GM23338 (cell line): Measurements from ENCODE around the gene PKD2L1. TPM values are rescaled to one million over a fixed set of nuclear protein-coding genes. Genes with fewer than 3 reads are reported as not detected.

ENCODE experiments used
- ATAC-seq: fragments of 200-7000 bp; cut with Tn5 transposase; 3 replicates; pipeline ENCODE4 v1.9.1; 2020
- DNase-seq: peaks from one replicate; pipeline ENCODE4 v3.0.0-alpha.2; 2015; ENCODE audit warnings: low spot score
- H2AFZ ChIP-seq: fragments of 200-600 bp; sonication (generic); 2 replicates; pipeline ENCODE4 v1.8.0; 2016; ENCODE audit warnings: antibody characterized with exemption, mild to moderate bottlenecking, moderate library complexity
- H3F3A ChIP-seq: fragments of 200-600 bp; sonication (generic); replicated peaks from 2 replicates; pipeline ENCODE4 v1.8.0; 2017; ENCODE audit warnings: antibody characterized with exemption, mixed run types, low read depth
- H3K27ac ChIP-seq: fragments of 200-600 bp; sonication (generic); 2 replicates; pipeline ENCODE4 v1.6.1; 2016; ENCODE audit warnings: low read depth
- H3K27me3 ChIP-seq: fragments of 200-600 bp; sonication (generic); 2 replicates; pipeline ENCODE4 v1.8.0; 2016; ENCODE audit warnings: mild to moderate bottlenecking, mixed run types, moderate library complexity; ENCODE audit not compliant: insufficient read depth
- H3K36me3 ChIP-seq: fragments of 200-600 bp; sonication (generic); 2 replicates; pipeline ENCODE4 v1.8.0; 2016; ENCODE audit warnings: mild to moderate bottlenecking; ENCODE audit not compliant: insufficient read depth
- H3K4me1 ChIP-seq: fragments of 200-600 bp; sonication (generic); 2 replicates; pipeline ENCODE4 v1.8.0; 2016; ENCODE audit warnings: mild to moderate bottlenecking, moderate library complexity; ENCODE audit not compliant: insufficient read depth
- H3K4me2 ChIP-seq: fragments of 200-600 bp; sonication (generic); 2 replicates; pipeline ENCODE4 v1.7.1; 2017; ENCODE audit warnings: mixed run types
- H3K4me3 ChIP-seq: fragments of 200-600 bp; sonication (generic); 2 replicates; pipeline ENCODE4 v1.6.1; 2016; ENCODE audit warnings: mixed run types
- H3K79me2 ChIP-seq: fragments of 200-600 bp; sonication (generic); replicated peaks from 2 replicates; pipeline ENCODE4 v1.8.0; 2017; ENCODE audit warnings: mild to moderate bottlenecking; ENCODE audit not compliant: insufficient read depth
- H3K9me2 ChIP-seq: fragments of 200-600 bp; sonication (generic); 2 replicates; pipeline ENCODE4 v1.8.0; 2017; ENCODE audit not compliant: insufficient read depth
- H4K20me1 ChIP-seq: fragments of 200-600 bp; sonication (generic); replicated peaks from 2 replicates; pipeline ENCODE4 v1.8.0; 2017; ENCODE audit warnings: mild to moderate bottlenecking; ENCODE audit not compliant: insufficient read depth
- H3K27ac Mint-ChIP-seq: 2 replicates; pipeline ENCODE4 v1.8.0; 2020; ENCODE audit warnings: inconsistent platforms, mild to moderate bottlenecking, moderate library complexity, mixed read lengths
- H3K27me3 Mint-ChIP-seq: 3 replicates; pipeline ENCODE4 v1.8.0; 2022; ENCODE audit warnings: low read depth, mild to moderate bottlenecking, moderate library complexity, mixed read lengths, inconsistent platforms; ENCODE audit not compliant: insufficient read depth, poor library complexity
- H3K36me3 Mint-ChIP-seq: 3 replicates; pipeline ENCODE4 v1.8.0; 2021; ENCODE audit warnings: low read depth, mild to moderate bottlenecking, inconsistent platforms, moderate library complexity, mixed read lengths
- H3K4me1 Mint-ChIP-seq: 3 replicates; pipeline ENCODE4 v1.8.0; 2020; ENCODE audit warnings: mild to moderate bottlenecking, inconsistent platforms, mixed read lengths
- H3K4me3 Mint-ChIP-seq: 3 replicates; pipeline ENCODE4 v1.8.0; 2021; ENCODE audit warnings: moderate library complexity, mild to moderate bottlenecking, inconsistent platforms, mixed read lengths
- H3K9me3 Mint-ChIP-seq: 3 replicates; pipeline ENCODE4 v1.8.0; 2020; ENCODE audit warnings: moderate library complexity, mild to moderate bottlenecking, inconsistent platforms, mixed read lengths
- EZH2 ChIP-seq: fragments of 200-600 bp; sonication (generic); IDR thresholded peaks from one replicate; pipeline ENCODE4 v1.8.0; 2017; ENCODE audit warnings: antibody characterized with exemption, mild to moderate bottlenecking, low read depth; ENCODE audit not compliant: unreplicated experiment
- JUNB ChIP-seq: IDR thresholded peaks from one replicate; pipeline ENCODE4 v1.6.1; 2016; ENCODE audit warnings: antibody characterized with exemption; ENCODE audit not compliant: unreplicated experiment
- POLR2AphosphoS5 ChIP-seq: IDR thresholded peaks from 2 replicates; pipeline ENCODE4 v1.6.1; 2016; ENCODE audit warnings: antibody characterized with exemption, low read depth
- STAT1 ChIP-seq: IDR thresholded peaks from one replicate; pipeline ENCODE4 v1.6.1; 2016; ENCODE audit warnings: antibody characterized with exemption; ENCODE audit not compliant: unreplicated experiment
- ZNF114 ChIP-seq: fragments of 250-450 bp; sonication (Bioruptor Pico); IDR thresholded peaks from 2 replicates; pipeline ENCODE4 v1.5.0; 2020; ENCODE audit warnings: mild to moderate bottlenecking, moderate library complexity
- polyA plus RNA-seq: library from polyadenylated mRNA; unstranded; fragments of >200 nt; fragmentation: Nextera tagmentation; extraction: Ambion mirVana; gene quantifications from 2 replicates; pipeline ENCODE4 v1.2.1, GENCODE V29; 2016
- total RNA-seq: library from RNA; depleted of rRNA; stranded (reverse); fragments of >200 nt; shearing (Covaris generic); gene quantifications from 2 replicates; pipeline ENCODE4 v1.2.3, GENCODE V29; 2014
- TF ChIP-seq, protein P1 (sequence below), 2 experiments: fragments of 200-600 bp in 1 of 2; sonication (generic) in 1 of 2; conservative IDR thresholded peaks; 2 replicates each; pipeline versions ENCODE4 v1.5.1 to v1.6.1; 2016 to 2017; ENCODE audit warnings: antibody characterized with exemption in 2 of 2, low read depth in 2 of 2, mild to moderate bottlenecking in 2 of 2, moderate library complexity in 1 of 2
- TF ChIP-seq, protein P2 (sequence below): IDR thresholded peaks from one replicate; pipeline ENCODE4 v1.6.1; 2018; ENCODE audit warnings: antibody characterized with exemption; ENCODE audit not compliant: unreplicated experiment
- TF ChIP-seq, protein P3 (sequence below): IDR thresholded peaks from 2 replicates; pipeline ENCODE4 v1.6.1; 2016; ENCODE audit warnings: antibody characterized with exemption

The PKD2L1 gene
- total and polyA plus RNA-seq, 2 experiments from 2014 or later, result not detected

DNA sequence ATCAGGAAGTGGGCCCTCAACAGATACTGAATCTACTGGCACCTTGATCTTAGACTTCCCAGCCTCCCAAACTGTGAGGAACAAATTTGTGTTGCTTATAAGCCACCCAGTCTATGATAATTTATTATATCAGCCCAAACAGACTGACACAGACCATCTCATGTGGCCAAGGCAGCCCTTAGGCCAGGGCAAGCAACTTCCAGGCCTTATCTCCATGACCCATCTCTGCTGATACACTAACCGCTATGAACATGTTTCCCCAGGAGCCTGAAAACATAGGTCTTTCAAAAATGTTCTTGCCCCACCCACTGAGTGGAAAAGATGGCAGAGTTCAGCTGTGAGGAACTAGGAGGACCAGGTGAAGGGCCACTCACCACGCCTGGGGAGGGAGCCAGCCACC lies 40.4 kb downstream of the PKD2L1 start (continued):
- TF ChIP-seq, protein P1, sequence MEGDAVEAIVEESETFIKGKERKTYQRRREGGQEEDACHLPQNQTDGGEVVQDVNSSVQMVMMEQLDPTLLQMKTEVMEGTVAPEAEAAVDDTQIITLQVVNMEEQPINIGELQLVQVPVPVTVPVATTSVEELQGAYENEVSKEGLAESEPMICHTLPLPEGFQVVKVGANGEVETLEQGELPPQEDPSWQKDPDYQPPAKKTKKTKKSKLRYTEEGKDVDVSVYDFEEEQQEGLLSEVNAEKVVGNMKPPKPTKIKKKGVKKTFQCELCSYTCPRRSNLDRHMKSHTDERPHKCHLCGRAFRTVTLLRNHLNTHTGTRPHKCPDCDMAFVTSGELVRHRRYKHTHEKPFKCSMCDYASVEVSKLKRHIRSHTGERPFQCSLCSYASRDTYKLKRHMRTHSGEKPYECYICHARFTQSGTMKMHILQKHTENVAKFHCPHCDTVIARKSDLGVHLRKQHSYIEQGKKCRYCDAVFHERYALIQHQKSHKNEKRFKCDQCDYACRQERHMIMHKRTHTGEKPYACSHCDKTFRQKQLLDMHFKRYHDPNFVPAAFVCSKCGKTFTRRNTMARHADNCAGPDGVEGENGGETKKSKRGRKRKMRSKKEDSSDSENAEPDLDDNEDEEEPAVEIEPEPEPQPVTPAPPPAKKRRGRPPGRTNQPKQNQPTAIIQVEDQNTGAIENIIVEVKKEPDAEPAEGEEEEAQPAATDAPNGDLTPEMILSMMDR (conservative IDR thresholded peaks at IDR 0.05; ENCODE audit: low read depth in 2 of 2), result no peak
- TF ChIP-seq POLR2AphosphoS5 (no peak), JUNB (no peak)
- TF ChIP-seq, protein P2, sequence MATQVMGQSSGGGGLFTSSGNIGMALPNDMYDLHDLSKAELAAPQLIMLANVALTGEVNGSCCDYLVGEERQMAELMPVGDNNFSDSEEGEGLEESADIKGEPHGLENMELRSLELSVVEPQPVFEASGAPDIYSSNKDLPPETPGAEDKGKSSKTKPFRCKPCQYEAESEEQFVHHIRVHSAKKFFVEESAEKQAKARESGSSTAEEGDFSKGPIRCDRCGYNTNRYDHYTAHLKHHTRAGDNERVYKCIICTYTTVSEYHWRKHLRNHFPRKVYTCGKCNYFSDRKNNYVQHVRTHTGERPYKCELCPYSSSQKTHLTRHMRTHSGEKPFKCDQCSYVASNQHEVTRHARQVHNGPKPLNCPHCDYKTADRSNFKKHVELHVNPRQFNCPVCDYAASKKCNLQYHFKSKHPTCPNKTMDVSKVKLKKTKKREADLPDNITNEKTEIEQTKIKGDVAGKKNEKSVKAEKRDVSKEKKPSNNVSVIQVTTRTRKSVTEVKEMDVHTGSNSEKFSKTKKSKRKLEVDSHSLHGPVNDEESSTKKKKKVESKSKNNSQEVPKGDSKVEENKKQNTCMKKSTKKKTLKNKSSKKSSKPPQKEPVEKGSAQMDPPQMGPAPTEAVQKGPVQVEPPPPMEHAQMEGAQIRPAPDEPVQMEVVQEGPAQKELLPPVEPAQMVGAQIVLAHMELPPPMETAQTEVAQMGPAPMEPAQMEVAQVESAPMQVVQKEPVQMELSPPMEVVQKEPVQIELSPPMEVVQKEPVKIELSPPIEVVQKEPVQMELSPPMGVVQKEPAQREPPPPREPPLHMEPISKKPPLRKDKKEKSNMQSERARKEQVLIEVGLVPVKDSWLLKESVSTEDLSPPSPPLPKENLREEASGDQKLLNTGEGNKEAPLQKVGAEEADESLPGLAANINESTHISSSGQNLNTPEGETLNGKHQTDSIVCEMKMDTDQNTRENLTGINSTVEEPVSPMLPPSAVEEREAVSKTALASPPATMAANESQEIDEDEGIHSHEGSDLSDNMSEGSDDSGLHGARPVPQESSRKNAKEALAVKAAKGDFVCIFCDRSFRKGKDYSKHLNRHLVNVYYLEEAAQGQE, result no peak

DNA sequence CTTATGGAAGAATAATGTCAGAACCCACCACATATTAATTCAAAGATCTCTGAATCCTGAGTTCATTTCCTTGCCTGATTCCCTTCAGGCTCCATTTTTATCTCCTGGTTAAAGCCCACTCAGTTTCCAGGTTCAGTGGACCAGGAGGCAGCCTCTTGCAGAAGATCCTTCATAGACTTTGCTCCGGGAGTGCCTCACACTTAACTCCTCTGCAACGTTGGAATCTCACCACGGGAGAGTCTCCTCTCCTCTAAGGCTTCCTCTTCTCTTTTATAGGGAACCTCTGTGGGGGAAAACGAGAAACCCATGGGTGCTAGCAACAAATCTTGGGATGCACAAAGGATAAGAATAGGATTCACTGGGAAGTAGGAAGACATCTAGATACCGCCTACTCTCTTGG lies 41.8 kb downstream of the PKD2L1 start:
- DNase-seq (no peak), ATAC-seq (no peak)
- peaks cover 29% of the 10 kb centered on the region for H3K79me2 ChIP-seq
- no peak overlapping the region for H3K4me3 Mint-ChIP-seq
- peaks cover 15% of the 10 kb centered on the region for H3K27me3 Mint-ChIP-seq
- no peaks in the 10 kb centered on the region; the same call in 2 of the 3 replicates for H3K9me3 Mint-ChIP-seq
- H3K4me1 Mint-ChIP-seq, result peaks cover 23% of the 10 kb centered on the region
- 0 out of 2 replicates have a peak, but pooled peaks cover 5% of the 10 kb centered on the region for H3F3A ChIP-seq
- no peak overlapping the region for H3K4me2 ChIP-seq
- H3K4me1 ChIP-seq, result peaks cover 18% of the 10 kb centered on the region
- H3K27ac Mint-ChIP-seq, result no peak overlapping the region
- TF ChIP-seq STAT1, result no peak
- TF ChIP-seq JUNB, result no peak
- no peak overlapping the region for H3K27ac ChIP-seq
- no peak overlapping the region for H3K4me3 ChIP-seq
- H4K20me1 ChIP-seq, result no peaks in the 10 kb centered on the region; the same call in 1 of the 2 replicates
- H2AFZ ChIP-seq, result no peak overlapping the region
- H3K9me2 ChIP-seq, result no peaks in the 10 kb centered on the region
- H3K36me3 Mint-ChIP-seq, result peaks cover 8% of the 10 kb centered on the region
- H3K36me3 ChIP-seq, result no peaks in the 10 kb centered on the region; the same call in 1 of the 2 replicates
- no peaks in the 10 kb centered on the region for H3K27me3 ChIP-seq

DNA sequence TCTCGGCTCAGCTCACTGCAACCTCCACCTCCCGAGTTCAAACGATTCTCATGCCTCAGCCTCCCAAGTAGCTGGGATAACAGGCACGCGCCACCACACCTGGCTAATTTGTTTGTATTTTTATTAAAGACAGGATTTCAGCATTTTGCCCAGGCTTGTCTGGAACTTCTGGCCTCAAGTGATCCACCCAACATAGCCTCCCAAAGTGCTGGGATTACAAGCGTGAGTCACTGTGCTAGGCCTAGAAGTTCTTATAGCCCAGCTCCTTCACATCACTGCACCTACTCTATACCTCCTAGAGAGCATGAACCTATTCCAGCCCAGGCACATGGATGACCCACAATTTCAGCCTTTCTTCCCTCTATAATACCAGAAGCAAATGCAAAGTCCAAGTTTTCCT lies 42.3 kb downstream of the PKD2L1 start:
- Mint-ChIP-seq H3K4me3 (no peak overlapping the region; the same call in 2 of the 3 replicates), H3K36me3 (peaks cover 8% of the 10 kb centered on the region), H3K4me1 (peaks cover 23% of the 10 kb centered on the region), H3K27me3 (peaks cover 15% of the 10 kb centered on the region), H3K27ac (no peak overlapping the region), H3K9me3 (no peaks in the 10 kb centered on the region; the same call in 2 of the 3 replicates)
- H3K36me3 ChIP-seq, result no peaks in the 10 kb centered on the region; the same call in 1 of the 2 replicates
- ATAC-seq (no peak), DNase-seq (no peak)
- H3K4me1 ChIP-seq, result peaks cover 18% of the 10 kb centered on the region
- H3K27me3 ChIP-seq, result no peaks in the 10 kb centered on the region
- no peaks in the 10 kb centered on the region for H3K9me2 ChIP-seq
- H4K20me1 ChIP-seq, result no peaks in the 10 kb centered on the region; the same call in 1 of the 2 replicates
- 0 out of 2 replicates have a peak, but pooled peaks cover 5% of the 10 kb centered on the region for H3F3A ChIP-seq
- peaks cover 33% of the 10 kb centered on the region for H3K79me2 ChIP-seq
- no peak overlapping the region for H3K4me3 ChIP-seq
- no peak overlapping the region for H3K4me2 ChIP-seq
- no peak overlapping the region for H2AFZ ChIP-seq
- H3K27ac ChIP-seq, result no peak overlapping the region
- TF ChIP-seq, protein P3, sequence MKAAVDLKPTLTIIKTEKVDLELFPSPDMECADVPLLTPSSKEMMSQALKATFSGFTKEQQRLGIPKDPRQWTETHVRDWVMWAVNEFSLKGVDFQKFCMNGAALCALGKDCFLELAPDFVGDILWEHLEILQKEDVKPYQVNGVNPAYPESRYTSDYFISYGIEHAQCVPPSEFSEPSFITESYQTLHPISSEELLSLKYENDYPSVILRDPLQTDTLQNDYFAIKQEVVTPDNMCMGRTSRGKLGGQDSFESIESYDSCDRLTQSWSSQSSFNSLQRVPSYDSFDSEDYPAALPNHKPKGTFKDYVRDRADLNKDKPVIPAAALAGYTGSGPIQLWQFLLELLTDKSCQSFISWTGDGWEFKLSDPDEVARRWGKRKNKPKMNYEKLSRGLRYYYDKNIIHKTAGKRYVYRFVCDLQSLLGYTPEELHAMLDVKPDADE, result no peak
- TF ChIP-seq EZH2 (no peak), ZNF114 (CRISPR knock-in tag) (no peak)
